Endothelial cell of umbilical vein (primary cell): ENCODE results near the gene HSPA8. TPM values are rescaled to one million over a fixed set of nuclear protein-coding genes. Genes with fewer than 3 reads are reported as not detected.

Experiments used
- BruUV-seq: library from RNA; stranded (reverse); fragments of 400-500 nt; replicated peaks from 2 replicates; lab custom pipeline; 2021; lab: Mats Ljungman, UMichigan
- CTCF ChIA-PET: fragments of 300-600, 350-600 bp; sonication (Branson Sonifier 250); formaldehyde crosslinking; loops from one replicate; lab custom pipeline; 2021; ENCODE audit warnings: antibody characterized with exemption, inconsistent platforms; lab: Charles Lee
- POLR2A ChIA-PET: fragments of 300-600, 350-600 bp; sonication (Branson Sonifier 250); formaldehyde crosslinking; loops from one replicate; lab custom pipeline; 2021; ENCODE audit warnings: antibody characterized with exemption, inconsistent platforms; lab: Charles Lee
- DNase-seq: peaks from one replicate; pipeline ENCODE4 v3.0.0-alpha.2; 2011; ENCODE audit warnings: low read depth, low spot score
- FAIRE-seq: peaks from 2 replicates; lab custom pipeline; 2011; peaks lifted over from hg19 to GRCh38; lab: Jason Lieb, UNC
- H2AFZ ChIP-seq: 2 replicates; pipeline ENCODE4 v1.6.0; 2012; ENCODE audit warnings: low read depth, low read length, control low read depth, inconsistent platforms
- H3K27ac ChIP-seq: 2 replicates; pipeline ENCODE4 v1.5.1; 2011; ENCODE audit warnings: low read depth, mild to moderate bottlenecking, control low read depth, low read length, moderate library complexity; ENCODE audit not compliant: insufficient read depth
- H3K27me3 ChIP-seq, 2 experiments: 2 replicates each; pipeline versions ENCODE4 v1.6.0 to v1.6.1; 2011; ENCODE audit warnings: low read length in 2 of 2, mixed read lengths in 1 of 2; ENCODE audit not compliant: control insufficient read depth in 2 of 2, insufficient read depth in 2 of 2
- H3K36me3 ChIP-seq, 2 experiments: 2 replicates in 1 of 2; 3 replicates in 1 of 2; pipeline ENCODE4 v1.5.1; 2011; ENCODE audit warnings: low read length in 2 of 2, mild to moderate bottlenecking in 1 of 2, moderate library complexity in 1 of 2; ENCODE audit not compliant: control insufficient read depth in 2 of 2, insufficient read depth in 2 of 2; ENCODE audit errors: extremely low read depth in 1 of 2
- H3K4me1 ChIP-seq: 3 replicates; pipeline ENCODE4 v1.5.1; 2011; ENCODE audit warnings: mild to moderate bottlenecking, low read length; ENCODE audit not compliant: control insufficient read depth, insufficient read depth; ENCODE audit errors: extremely low read depth
- H3K4me2 ChIP-seq: 2 replicates; pipeline ENCODE4 v1.6.1; 2011; ENCODE audit warnings: low read length, control low read depth, mixed read lengths; ENCODE audit not compliant: insufficient read depth
- H3K4me3 ChIP-seq, 3 experiments: fragments of 200-600 bp in 1 of 3; sonication (generic), shearing (Covaris generic) in 1 of 3; replicated peaks in 1 of 3; 2 replicates each; pipeline ENCODE4 v1.5.1; 2011 to 2016; ENCODE audit warnings: control low read depth in 3 of 3, low read length in 3 of 3, mild to moderate bottlenecking in 2 of 3, inconsistent platforms in 1 of 3, low read depth in 1 of 3, moderate library complexity in 1 of 3; ENCODE audit not compliant: insufficient read depth in 1 of 3
- H3K79me2 ChIP-seq: 2 replicates; pipeline ENCODE4 v1.6.0; 2012; ENCODE audit warnings: low read length, inconsistent platforms; ENCODE audit not compliant: control insufficient read depth, insufficient read depth
- H3K9ac ChIP-seq: replicated peaks from 2 replicates; pipeline ENCODE3; 2011; ENCODE audit warnings: low read length, control low read depth; ENCODE audit not compliant: insufficient read depth; ENCODE audit errors: extremely low read depth
- H3K9me1 ChIP-seq: replicated peaks from 3 replicates; pipeline ENCODE4 v1.6.0; 2011; ENCODE audit warnings: mild to moderate bottlenecking, low read length; ENCODE audit not compliant: control insufficient read depth, insufficient read depth; ENCODE audit errors: extremely low read depth
- H3K9me3 ChIP-seq: replicated peaks from 2 replicates; pipeline ENCODE4 v1.5.1; 2012; ENCODE audit warnings: low read length, inconsistent platforms; ENCODE audit not compliant: control insufficient read depth, insufficient read depth
- H4K20me1 ChIP-seq: replicated peaks from 2 replicates; pipeline ENCODE3; 2011; ENCODE audit warnings: mild to moderate bottlenecking, low read length; ENCODE audit not compliant: control insufficient read depth, insufficient read depth; ENCODE audit errors: extremely low read depth
- FOS ChIP-seq: IDR thresholded peaks from 2 replicates; pipeline ENCODE4 v1.6.1; 2011; ENCODE audit warnings: mild to moderate bottlenecking, low read length, moderate library complexity, borderline replicate concordance; ENCODE audit not compliant: insufficient read depth
- JUN ChIP-seq: IDR thresholded peaks from 2 replicates; pipeline ENCODE4 v1.6.1; 2011; ENCODE audit warnings: borderline replicate concordance, low read depth; ENCODE audit not compliant: insufficient read length, insufficient read depth
- POLR2A ChIP-seq: IDR thresholded peaks from 2 replicates; pipeline ENCODE4 v1.6.1; 2012; ENCODE audit warnings: low read depth, mild to moderate bottlenecking, control low read depth, low read length
- POLR2AphosphoS5 ChIP-seq: IDR thresholded peaks from 2 replicates; pipeline ENCODE4 v1.6.1; 2012; ENCODE audit warnings: low read depth, mild to moderate bottlenecking, control low read depth, low read length, moderate library complexity; ENCODE audit not compliant: insufficient read depth
- dilution Hi-C: fragments of 300-500 bp; cut with MboI; formaldehyde crosslinking; loops from one replicate; pipeline ENCODE4 v1.15.0; 2019; ENCODE audit warnings: low sequenced_read_pairs; ENCODE audit not compliant: extremely low pct_ligation_motif_present
- intact Hi-C: fragments of 100-400 bp; cut with micrococcal nuclease; formaldehyde crosslinking; loops from one replicate; pipeline ENCODE4 v1.10.0; 2022
- polyA plus RNA-seq, 4 experiments: library from polyadenylated mRNA; depleted of rRNA in 3 of 4; stranded (reverse) in 3 of 4; unstranded in 1 of 4; fragments of >200 nt; gene quantifications; 2 replicates each; pipeline versions ENCODE4 v1.2.1 to v1.2.3, GENCODE V29; 2011 to 2012; ENCODE audit warnings: missing spikeins in 1 of 4
- total RNA-seq: library from RNA; stranded (reverse); gene quantifications from 2 replicates; pipeline ENCODE4 v1.2.3, GENCODE V29; 2021
- TF ChIP-seq, protein P1 (sequence below), 2 donors: IDR thresholded peaks; 1 replicate in 1 of 2; 2 replicates in 1 of 2; pipeline ENCODE4 v1.5.1; 2011; ENCODE audit warnings: low read length in 2 of 2, mild to moderate bottlenecking in 2 of 2, moderate library complexity in 2 of 2, control low read depth in 1 of 2, inconsistent platforms in 1 of 2, low read depth in 1 of 2; ENCODE audit not compliant: insufficient read depth in 1 of 2; ENCODE audit errors: extremely low read depth in 1 of 2

HSPA8 gene
- total and polyA plus RNA-seq, 2 donors (not counting 3 experiments of a cell fraction or from before 2014, with no cell fraction given): 1,383 to 1,728 TPM

DNA sequence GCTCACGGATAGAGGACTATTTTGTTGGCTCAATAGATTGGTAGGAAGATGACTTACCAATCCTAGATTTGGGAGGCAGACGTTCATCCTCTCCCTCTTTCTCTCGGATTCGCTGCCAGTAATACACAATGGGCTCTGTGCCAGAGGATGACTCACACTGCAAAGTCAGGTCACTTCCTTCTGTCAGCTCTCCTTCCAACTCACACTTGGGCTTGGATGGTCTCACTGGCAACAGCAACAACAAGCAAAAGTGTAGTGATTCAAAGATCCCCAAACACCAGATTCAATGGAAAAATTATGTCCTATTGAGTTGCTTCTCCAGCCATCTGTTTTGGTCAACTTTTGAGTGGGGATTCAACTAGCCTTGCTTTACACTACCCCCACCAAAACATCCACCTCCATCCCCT, 21.7 kb upstream of the HSPA8 start:
- H3K9ac ChIP-seq: peak overlapping the region; percentile 32
- BruUV-seq: no TSS peak
- no peak for TF ChIP-seq POLR2A
- peak; percentile 98 for TF ChIP-seq JUN
- TF ChIP-seq, protein P1, sequence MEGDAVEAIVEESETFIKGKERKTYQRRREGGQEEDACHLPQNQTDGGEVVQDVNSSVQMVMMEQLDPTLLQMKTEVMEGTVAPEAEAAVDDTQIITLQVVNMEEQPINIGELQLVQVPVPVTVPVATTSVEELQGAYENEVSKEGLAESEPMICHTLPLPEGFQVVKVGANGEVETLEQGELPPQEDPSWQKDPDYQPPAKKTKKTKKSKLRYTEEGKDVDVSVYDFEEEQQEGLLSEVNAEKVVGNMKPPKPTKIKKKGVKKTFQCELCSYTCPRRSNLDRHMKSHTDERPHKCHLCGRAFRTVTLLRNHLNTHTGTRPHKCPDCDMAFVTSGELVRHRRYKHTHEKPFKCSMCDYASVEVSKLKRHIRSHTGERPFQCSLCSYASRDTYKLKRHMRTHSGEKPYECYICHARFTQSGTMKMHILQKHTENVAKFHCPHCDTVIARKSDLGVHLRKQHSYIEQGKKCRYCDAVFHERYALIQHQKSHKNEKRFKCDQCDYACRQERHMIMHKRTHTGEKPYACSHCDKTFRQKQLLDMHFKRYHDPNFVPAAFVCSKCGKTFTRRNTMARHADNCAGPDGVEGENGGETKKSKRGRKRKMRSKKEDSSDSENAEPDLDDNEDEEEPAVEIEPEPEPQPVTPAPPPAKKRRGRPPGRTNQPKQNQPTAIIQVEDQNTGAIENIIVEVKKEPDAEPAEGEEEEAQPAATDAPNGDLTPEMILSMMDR (IDR thresholded peaks at IDR 0.05; ENCODE audit: extremely low read depth in 1 of 2, insufficient read depth in 1 of 2, low read depth in 1 of 2, low read length in 2 of 2): no peak
- TF ChIP-seq FOS: peak; percentile 92
- peak; percentile 57 for TF ChIP-seq POLR2AphosphoS5
- H3K79me2 ChIP-seq: no peaks in the 10 kb centered on the region
- dilution Hi-C loops: no loop called here
- no peaks in the 10 kb centered on the region for H3K36me3 ChIP-seq
- CTCF ChIA-PET: interaction anchor here (0.6 to 4.9 kb wide), 8 partner anchors 9 to 497 kb away, joined by 3 to 32 read pairs (median 4); no protein-coding TSS in a partner anchor
- H3K9me1 ChIP-seq: no peaks in the 10 kb centered on the region
- no peak overlapping the region for H3K4me3 ChIP-seq
- POLR2A ChIA-PET: interaction anchor here (0.7 to 2.0 kb wide), 5 partner anchors 8 to 30 kb away, joined by 3 to 11 read pairs (median 3); partner anchors contain the start of gene HSPA8
- peak overlapping the region; percentile 49 for H3K4me2 ChIP-seq
- H3K27me3 ChIP-seq: no peaks in the 10 kb centered on the region
- peak; percentile 96 for DNase-seq
- peak; percentile 98 for FAIRE-seq
- H4K20me1 ChIP-seq: no peaks in the 10 kb centered on the region
- H3K27ac ChIP-seq: peak overlapping the region; percentile 74
- H3K4me1 ChIP-seq: peaks cover 15% of the 10 kb centered on the region
- intact Hi-C loops: loop anchor here (1.0 kb wide), 1 partner anchor 21 kb away; the partner anchor contains the start of gene HSPA8
- no peaks in the 10 kb centered on the region for H3K9me3 ChIP-seq
- H2AFZ ChIP-seq: no peak overlapping the region
